ENCODE data around the gene INF2. TPM values are rescaled to one million over a fixed set of nuclear protein-coding genes. Genes with fewer than 3 reads are reported as not detected.
A peak's percentile ranks its signal among the peaks of the same experiment; 100 is the strongest.

INF2 gene
- total and polyA plus RNA-seq, 9 of the 15 experiments (the other 6 are each of a cell fraction or from before 2014, with no cell fraction given) = 0.56 to 31.3 (median 7.8) TPM

DNA sequence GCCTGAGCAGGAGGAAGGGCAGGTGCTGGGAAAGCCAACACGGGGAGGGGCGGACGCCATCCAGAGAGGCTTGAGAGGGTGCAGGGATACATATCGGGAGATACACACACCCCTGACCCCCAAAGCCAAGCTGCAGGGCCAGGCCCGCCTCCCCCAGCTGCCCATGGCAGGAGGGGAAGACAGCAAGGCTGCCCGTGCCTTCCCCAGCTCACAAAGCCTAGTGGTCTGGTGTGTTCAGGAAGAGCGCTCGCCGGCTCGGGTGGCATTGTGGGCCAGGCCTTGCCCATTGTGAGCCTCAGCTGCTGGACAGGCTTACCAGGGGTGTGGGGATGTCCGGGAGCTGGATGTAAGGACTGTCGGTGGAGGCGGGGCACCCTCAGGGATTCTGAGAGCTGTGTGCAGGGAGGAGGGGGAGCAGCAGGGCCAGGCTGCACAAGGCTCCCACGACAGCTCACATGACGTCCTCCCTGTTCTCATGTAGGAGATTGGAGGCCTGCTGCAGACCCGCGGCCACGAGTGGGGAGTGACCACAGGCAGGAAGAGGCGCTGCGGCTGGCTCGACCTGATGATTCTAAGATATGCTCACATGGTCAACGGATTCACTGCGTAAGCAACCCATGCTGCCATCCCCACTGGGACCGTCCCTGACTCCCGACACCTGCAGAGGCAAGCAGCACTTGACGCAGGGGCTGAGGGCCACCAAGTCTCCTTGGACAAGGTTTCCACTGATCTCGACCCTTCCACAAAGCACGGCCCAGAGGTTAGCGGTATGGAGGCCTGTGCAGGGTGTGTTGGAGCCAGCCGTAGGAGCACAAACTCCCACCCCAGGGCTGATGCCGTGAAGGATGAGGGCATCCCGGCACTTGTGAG lies 53.4 kb downstream of the INF2 start:
- Histone ChIP-seq H3K4me1 (replicated peaks in 1 of 2; ENCODE audit: control insufficient read depth in 2 of 2, insufficient read depth in 2 of 2, low read length in 2 of 2) (peaks cover 0 to 25% of the 10 kb centered on the region in 2 experiments; a peak in 2 of 5 replicates), H3K9me3 (replicated peaks; ENCODE audit: control insufficient read depth, insufficient read depth, low read depth, low read length) (no peaks in the 10 kb centered on the region), H3K36me3 (ENCODE audit: control insufficient read depth, insufficient read depth, low read length) (no peaks in the 10 kb centered on the region), H4K20me1 (replicated peaks; ENCODE audit: control insufficient read depth, insufficient read depth, low read length) (no peaks in the 10 kb centered on the region), H3K9me1 (ENCODE audit: control insufficient read depth, insufficient read depth, low read length) (no peaks in the 10 kb centered on the region), H3K4me3 (no peak overlapping the region), H2AFZ (ENCODE audit: low read depth, low read length) (no peak overlapping the region), H3K79me2 (ENCODE audit: control insufficient read depth, insufficient read depth, low read length) (no peaks in the 10 kb centered on the region), H3K27me3 (ENCODE audit: control insufficient read depth in 2 of 2, insufficient read depth in 2 of 2, low read length in 2 of 2) (no peaks in the 10 kb centered on the region), H3K27ac (ENCODE audit: extremely low read depth, low read depth, low read length) (no peak overlapping the region), H3K9ac (ENCODE audit: insufficient read depth in 1 of 2, low read depth in 2 of 2, low read length in 2 of 2) (peak overlapping the region in 1 of 2 experiments; percentile 17; a peak in 1 of 4 replicates), H3K4me2 (ENCODE audit: insufficient read depth, low read length) (no peak overlapping the region)
- FAIRE-seq = no peak
- intact Hi-C loops (cut with micrococcal nuclease) (no loop called here), in situ Hi-C loops (cut with MboI) (no loop called here)
- BruUV-seq (replicated peaks) = no TSS peak
- 59% methylated on average over 19 of the region's 32 CpGs for WGBS (ENCODE audit: insufficient coverage, low coverage, missing lambda C conversion rate)
- ChIA-PET CTCF (ENCODE audit: low intra/inter-chr PET ratio) (no interaction called here), POLR2A (interaction anchor here (0.6 to 1.9 kb wide), 4 partner anchors 9 to 254 kb away, joined by 3 to 6 read pairs (median 3); partner anchors contain the start of gene SIVA1)
- TF ChIP-seq ZNF445 (CRISPR knock-in tag; IDR thresholded peaks at IDR 0.05; ENCODE audit: low read depth) (no peak), ZNF263 (CRISPR knock-in tag; IDR thresholded peaks at IDR 0.05; ENCODE audit: borderline replicate concordance) (peak; percentile 39; the same call in 1 of the 2 replicates)
- ATAC-seq = no peak
- DNase-seq (ENCODE audit: extremely low read depth in 1 of 4, low spot score in 3 of 4) = no peak

All from K562 (cell line).